Gastroesophageal sphincter (tissue), 3 donors: ENCODE results near the gene CASKIN1.

Experiments
- CTCF ChIP-seq, 4 experiments: fragments of 200-600 bp in 2 of 4; fragments of 450-650 bp in 2 of 4; sonication (generic) in 1 of 4; IDR thresholded peaks; one replicate each; pipeline ENCODE4 v1.5.1; 2017 to 2019; ENCODE audit warnings: antibody characterized with exemption in 4 of 4, mild to moderate bottlenecking in 2 of 4, moderate library complexity in 2 of 4
- EP300 ChIP-seq: sonication (generic); formaldehyde crosslinking; IDR thresholded peaks from one replicate; pipeline ENCODE4 v1.6.1; 2017; ENCODE audit warnings: antibody characterized with exemption, mild to moderate bottlenecking
- POLR2A ChIP-seq, 2 donors: fragments of 450-650 bp; IDR thresholded peaks; one replicate each; pipeline ENCODE4 v1.6.1; 2017; ENCODE audit warnings: antibody characterized with exemption in 2 of 2, mild to moderate bottlenecking in 2 of 2, moderate library complexity in 1 of 2

- no peak for TF ChIP-seq EP300
- no peak for TF ChIP-seq CTCF (IDR thresholded peaks at IDR 0.05)
- no peak for TF ChIP-seq POLR2A (IDR thresholded peaks at IDR 0.05)
Measured at GRCh38 chr16:2206780-2207433, 10.5 kb upstream of the CASKIN1 start.
